ENCODE measurements around the gene INPP5A.

INPP5A gene

DNA sequence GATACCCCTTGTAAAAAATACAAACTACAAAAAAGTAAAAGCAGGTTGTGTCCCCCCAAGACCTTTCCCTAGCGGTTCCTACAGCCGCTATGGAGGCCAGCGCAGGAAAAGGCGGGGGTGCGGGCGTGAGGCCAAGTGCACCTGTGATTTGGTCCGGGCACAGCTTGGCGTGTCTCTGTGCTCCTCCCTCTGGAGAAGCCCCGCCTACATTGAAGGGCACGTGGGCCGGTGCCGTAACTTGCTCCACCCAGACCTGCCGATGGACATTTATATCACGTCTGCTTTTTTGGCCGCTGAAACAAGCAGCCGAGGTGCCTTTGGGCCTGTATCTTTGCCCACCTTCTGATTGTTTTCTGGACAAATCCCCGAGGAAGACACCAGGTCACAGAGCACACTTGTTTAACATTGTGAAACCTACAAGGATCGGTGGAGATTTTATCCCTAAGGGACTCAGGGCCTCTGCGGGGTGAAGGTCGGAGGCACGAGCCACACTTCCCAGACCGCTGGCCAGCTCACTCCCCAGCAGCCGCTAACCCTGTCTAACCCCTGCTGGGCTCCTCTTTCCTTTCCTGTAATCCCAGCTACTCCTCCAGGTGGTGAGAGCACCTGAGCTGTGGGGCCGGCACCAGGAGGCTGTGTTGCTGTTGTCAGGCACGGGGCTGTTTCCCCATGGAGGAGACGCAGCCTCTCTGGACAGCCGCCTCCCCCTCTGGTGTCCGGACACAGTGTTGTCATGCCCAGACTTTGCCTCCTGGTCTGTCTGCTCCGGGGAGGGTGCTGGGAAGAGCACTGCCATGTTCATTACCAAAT lies 18.8 kb upstream of the INPP5A start:
- no peak for DNase-seq (ENCODE audit: low read depth in 2 of 2)

- DNase-seq (ENCODE audit: low read depth in 2 of 2) = no peak
These were observed 18.0 kb upstream of the INPP5A start for GRCh38 chr10:132519382-132520176.

GRCh38 chr10:132520177-132520811 lies 17.3 kb upstream of the INPP5A start:
- DNase-seq (ENCODE audit: low read depth in 2 of 2) = no peak

- no peak for DNase-seq (ENCODE audit: low read depth in 2 of 2)
These were observed 16.5 kb upstream of the INPP5A start for GRCh38 chr10:132521041-132521465.

- DNase-seq (ENCODE audit: low read depth in 2 of 2) = no peak
These were observed 16.0 kb upstream of the INPP5A start for GRCh38 chr10:132521466-132522102.

DNA sequence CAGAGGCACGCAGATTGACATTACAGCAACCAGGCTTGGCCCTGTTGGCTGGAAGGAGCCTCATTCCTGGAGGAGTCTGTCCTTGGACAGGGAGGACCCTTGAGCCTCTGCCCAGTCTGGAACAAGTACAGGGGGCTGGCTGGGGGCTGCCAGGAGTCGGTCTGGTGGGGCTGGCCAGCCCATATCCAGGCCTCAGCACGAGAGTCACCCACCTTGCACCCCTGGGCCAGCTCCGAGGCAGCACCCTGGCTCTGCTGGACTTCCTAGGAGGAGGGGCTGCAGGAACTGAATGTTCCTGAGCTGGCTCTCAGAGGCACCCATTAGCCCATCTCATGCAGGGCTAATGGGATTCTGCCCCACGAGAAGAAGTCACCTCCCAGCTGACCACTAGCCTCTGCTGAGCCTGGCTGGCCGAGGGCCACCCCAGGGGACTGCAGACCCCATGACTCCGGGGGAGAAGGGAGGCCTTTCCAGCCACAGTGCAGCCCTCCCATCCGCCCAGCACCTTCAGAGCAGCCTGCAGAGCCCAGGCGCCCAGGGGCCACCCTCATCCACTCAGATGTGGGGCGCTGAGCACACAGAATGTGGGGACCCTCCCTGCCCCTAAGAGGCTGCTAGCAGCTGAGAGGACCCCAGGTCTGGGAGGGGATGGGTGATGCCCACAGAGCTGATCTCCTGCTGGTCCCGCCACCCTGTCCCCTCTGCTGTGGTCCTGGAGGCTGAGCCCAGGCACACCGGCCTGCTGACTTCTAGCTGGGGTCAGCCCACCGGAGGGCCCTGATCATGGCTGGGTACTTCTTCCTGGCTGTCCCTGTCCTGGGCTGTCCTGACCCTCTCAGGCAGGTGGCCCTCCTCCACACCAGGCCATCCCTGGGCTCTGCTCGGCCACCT lies 14.8 kb upstream of the INPP5A start:
- no peak for DNase-seq (ENCODE audit: low read depth in 2 of 2)

- no peak for DNase-seq (ENCODE audit: low read depth in 2 of 2)
These were observed 13.8 kb upstream of the INPP5A start for GRCh38 chr10:132523561-132524442.

DNA sequence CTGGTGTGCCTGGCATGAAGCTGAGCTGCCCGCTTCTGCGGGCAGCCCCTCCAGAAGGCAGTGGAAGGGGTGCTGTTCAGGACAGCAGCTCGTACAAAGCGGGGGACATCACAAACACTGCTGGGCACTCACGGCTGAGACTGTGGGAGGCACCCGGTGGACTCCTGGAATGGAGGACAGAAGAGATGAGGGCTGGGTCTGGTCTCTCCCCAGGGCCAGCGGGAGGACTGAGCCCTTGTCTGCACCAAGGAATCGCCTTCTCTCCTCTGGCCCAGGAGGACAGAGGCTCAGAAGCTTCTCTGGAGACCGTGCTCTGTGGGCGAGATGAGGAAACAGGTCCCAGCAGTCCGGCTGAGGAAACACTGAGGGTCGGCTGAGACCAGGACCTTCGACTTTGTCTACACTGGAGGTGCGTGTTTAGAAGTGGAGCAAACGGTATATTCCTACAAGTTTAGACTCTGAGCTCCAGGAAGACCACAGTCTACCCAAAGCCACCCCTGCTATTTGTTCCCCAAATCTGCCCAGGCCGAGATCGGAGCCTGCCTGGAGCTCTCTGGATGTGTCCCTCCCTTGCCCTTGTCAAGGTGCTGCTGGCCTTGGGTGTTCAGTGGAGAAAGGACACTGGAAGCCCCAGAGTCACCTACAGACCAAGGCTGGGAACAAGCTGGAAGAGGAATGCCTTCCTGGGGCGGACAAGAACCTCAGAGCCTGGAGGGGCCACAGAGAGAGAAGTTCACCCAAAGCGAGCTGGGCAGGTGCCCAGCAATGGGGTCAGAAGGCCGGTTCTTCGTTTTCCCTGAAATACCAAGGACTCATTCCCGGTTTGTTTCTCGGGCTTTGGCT lies 12.9 kb upstream of the INPP5A start:
- DNase-seq (ENCODE audit: low read depth in 2 of 2) = no peak

DNA sequence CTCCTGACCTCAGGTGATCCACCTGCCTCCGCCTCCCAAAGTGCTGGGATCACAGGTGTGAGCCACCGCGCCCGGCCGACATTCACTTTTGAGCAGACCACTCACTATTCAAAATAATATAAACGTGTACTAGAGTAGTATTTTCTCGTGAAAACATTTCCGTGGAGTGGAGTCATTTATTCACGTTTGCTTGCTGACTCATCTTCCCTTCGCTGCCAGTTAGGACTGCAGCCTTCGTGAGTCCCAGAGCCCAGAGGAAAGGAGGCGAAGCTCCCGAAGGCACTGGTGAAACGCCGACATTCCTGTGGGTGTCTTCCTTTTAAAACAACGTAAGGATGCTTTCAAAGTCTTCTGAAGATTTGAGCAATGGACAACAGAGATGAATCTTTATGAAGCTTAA lies 10.9 kb upstream of the INPP5A start:
- DNase-seq (ENCODE audit: low read depth in 2 of 2) = no peak

DNA sequence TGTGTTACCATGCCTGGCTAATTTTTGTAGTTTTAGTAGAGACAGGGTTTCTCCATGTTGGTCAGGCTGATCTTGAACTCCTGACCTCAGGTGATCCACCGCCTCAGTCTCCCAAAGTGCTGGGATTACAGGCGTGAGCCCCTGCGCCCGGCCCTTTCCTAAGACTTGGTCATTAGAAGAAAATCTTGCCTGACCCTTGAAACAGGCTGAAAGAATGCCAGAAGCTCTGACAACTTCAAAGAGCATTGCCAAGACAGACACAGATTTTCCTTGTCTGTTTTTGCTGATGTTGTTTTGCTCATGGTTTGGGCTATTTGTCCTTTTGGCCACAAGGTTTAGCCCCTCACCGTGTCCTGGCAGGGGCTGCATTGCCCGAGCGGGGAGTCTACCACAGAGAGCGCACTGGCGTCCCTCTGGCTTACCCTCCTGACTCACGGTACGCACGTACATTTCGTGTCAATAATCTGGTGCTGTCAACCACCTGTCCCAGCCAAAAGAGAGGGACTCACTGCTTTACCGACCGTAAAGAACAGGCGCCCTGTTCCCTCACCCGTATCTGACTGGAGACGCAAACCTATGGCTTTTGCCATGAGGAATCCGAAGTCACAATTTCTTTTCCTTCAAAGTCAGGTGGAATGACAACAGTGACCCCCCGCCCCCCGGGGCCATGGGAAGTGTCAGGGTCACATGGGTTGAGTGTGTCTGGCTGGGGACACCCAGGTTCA lies 10.1 kb upstream of the INPP5A start:
- no peak for DNase-seq (ENCODE audit: low read depth in 2 of 2)

GRCh38 chr10:132528064-132528691 lies 9.4 kb upstream of the INPP5A start:
- no peak for DNase-seq (ENCODE audit: low read depth in 2 of 2)

GRCh38 chr10:132532179-132532578 lies 5.4 kb upstream of the INPP5A start:
- DNase-seq (ENCODE audit: low read depth in 2 of 2) = no peak

GRCh38 chr10:132532749-132533560 lies 4.6 kb upstream of the INPP5A start:
- DNase-seq (ENCODE audit: low read depth in 2 of 2) = no peak

- no peak for DNase-seq (ENCODE audit: low read depth in 2 of 2)
These were observed 3.9 kb upstream of the INPP5A start for GRCh38 chr10:132533571-132534260.

GRCh38 chr10:132534391-132535064 lies 3.1 kb upstream of the INPP5A start:
- DNase-seq (ENCODE audit: low read depth in 2 of 2) = no peak
